ENCODE results near the gene RTRAF.

RTRAF gene

GRCh38 chr14:52051871-52052270 is 62.5 kb downstream of the RTRAF start:
- DNase-seq, result no peak

DNA sequence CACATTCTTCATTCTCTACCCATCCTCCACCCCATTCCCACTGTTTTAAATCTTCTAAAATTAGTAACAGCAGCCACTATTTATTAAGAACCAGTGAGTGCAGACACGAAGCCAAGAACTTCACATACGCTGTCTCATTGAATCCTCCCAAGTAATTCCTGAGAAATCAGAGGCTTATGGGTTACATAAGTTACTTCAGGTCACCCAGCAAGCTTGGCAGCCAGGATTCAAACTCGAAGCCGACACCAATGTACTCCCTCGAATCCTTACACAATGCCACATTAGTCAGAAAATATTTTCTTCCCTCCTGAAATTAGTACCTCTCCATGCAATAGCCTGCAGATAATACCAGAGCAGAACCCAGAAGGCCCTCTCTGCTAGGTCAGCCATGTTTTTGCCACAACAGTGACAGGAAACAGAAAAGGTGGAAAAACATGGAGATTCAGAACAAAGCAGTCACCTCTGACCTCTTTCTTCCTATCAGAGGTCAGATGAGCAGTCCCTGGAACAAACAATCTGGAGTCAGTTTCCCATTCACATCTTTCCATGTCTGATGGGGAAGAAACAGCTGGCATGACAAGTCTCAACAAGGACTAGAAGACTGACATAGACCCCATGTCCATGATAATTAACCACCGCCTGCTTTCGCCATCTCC is 63.1 kb downstream of the RTRAF start:
- DNase-seq, result no peak

DNA sequence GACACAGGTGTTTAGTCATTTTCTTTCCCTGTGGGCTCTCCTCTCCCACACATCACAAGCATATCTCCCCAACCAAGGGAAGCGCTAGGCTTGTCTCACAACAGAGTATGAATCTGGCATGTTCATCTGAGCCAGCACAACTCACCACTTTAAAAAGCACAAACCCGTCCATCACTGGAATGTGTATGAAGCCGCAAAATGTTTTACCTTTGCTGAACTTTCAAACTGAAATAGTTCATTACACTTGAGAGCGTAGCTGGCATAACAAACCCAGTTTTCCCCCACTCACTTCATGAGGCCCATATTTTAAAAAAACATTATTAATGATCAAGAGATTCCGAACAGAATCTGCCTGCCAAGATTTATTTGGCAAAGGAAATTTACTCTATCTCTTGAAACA is 63.7 kb downstream of the RTRAF start:
- no peak for DNase-seq

- no peak for DNase-seq
Measured at GRCh38 chr14:52054678-52055077, 65.3 kb downstream of the RTRAF start.

DNA sequence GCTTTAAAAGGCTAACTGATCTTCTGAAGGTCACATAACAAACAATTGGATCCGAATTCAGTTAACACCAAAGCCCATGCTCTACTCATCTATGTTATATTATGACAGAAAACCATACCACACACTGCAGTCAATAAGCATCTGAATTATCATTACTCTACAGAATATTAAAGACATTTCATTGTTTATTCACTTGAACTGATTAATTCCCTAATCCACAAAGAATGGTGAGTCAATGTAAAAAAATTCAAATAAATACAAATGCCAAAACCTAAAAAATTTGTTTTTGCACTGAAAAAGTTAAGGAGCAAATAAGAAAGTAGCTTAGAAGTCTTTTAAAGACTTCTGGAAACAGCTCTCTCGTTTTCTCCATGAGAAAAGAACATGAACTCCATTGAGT is 65.8 kb downstream of the RTRAF start:
- no peak for DNase-seq

DNA sequence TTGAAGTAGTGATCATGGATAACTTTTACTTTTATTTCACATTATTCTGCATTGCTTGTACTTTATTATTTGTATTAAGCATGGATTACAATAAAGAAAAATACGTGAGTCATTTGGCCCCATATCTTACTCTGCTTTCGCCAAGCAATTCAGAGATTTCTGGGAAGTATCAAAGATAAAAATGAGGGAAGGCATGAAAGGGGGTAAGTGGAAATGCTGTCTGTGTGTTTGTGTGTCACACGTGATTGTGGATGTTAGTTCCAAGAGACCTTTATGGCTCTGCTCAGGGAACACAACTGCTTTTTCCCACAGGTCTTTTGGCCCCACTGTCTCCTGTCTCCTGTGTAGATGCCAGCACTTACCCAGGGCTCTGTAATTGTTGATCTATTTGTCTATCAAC is 69.0 kb downstream of the RTRAF start:
- no peak for DNase-seq

DNA sequence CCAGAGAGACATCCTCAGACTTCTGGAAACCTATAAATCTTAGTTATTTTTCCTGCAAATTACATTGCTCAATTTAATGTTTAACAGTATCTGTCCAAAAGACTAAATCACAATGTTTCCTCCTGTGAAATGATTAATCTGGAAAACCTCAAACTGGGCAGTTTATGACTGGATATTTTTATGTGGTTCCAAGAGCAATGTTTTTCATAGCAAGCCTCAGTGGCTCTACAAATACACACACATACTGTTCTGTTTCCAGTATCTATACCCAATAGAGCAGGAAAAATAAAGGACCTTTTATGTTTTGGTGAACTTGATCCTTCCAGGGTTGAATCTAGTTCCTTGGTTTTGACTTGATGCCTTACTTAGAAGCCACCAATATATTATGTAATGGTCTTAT is 70.3 kb downstream of the RTRAF start:
- no peak for DNase-seq

DNA sequence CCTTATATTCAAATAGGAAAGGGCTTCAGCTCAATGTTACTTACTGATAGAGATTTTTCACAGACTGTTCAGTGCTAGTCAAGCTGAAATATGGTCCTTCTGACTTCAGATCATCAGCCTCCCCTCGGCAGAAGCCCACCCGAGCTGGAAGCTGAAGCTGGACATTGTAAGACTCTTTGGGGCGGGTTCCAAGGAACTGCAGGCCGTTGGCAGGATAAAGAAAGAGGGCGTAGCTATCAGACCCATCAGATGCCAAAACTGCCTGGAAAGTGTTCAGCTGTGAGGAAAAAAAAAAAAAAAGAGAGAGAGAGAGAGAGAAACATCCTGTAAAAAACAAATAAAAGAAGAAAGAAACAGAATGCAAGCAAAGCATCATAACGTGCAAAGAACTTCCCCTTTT is 70.7 kb downstream of the RTRAF start:
- DNase-seq, result no peak

Measured in midbrain (tissue), 1 donor.